PFSK-1 (cell line): ENCODE data around the gene CCT2. TPM values are rescaled to one million over a fixed set of nuclear protein-coding genes. Genes with fewer than 3 reads are reported as not detected.
A peak's percentile ranks its signal among the peaks of the same experiment; 100 is the strongest.

Experiments used
- FOXP2 ChIP-seq: optimal IDR thresholded peaks from 2 replicates; pipeline ENCODE3; 2011; ENCODE audit warnings: borderline replicate concordance, control low read depth, inconsistent platforms; ENCODE audit not compliant: insufficient read depth; ENCODE audit errors: extremely low read length, extremely low read depth
- POLR2AphosphoS5 ChIP-seq: IDR thresholded peaks from 2 replicates; pipeline ENCODE4 v1.6.1; 2012; ENCODE audit warnings: low read depth, mild to moderate bottlenecking, control low read depth, low read length, moderate library complexity
- REST ChIP-seq, 2 experiments: IDR thresholded peaks; 2 replicates each; pipeline versions ENCODE4 v1.6.1 to v1.8.0; 2011 to 2012; ENCODE audit warnings: low read depth in 2 of 2, low read length in 2 of 2, control low read depth in 1 of 2, inconsistent platforms in 1 of 2, mild to moderate bottlenecking in 1 of 2, moderate library complexity in 1 of 2; ENCODE audit not compliant: insufficient read depth in 1 of 2
- SIN3A ChIP-seq: IDR thresholded peaks from 2 replicates; pipeline ENCODE4 v1.6.1; 2012; ENCODE audit warnings: mild to moderate bottlenecking, low read length, moderate library complexity, borderline replicate concordance; ENCODE audit not compliant: insufficient read depth
- TAF1 ChIP-seq: IDR thresholded peaks from 2 replicates; pipeline ENCODE4 v1.6.1; 2012; ENCODE audit warnings: low read length, control low read depth, borderline replicate concordance; ENCODE audit not compliant: insufficient read depth
- polyA plus RNA-seq: library from polyadenylated mRNA; unstranded; fragments of >200 nt; gene quantifications from one replicate; pipeline ENCODE4 v1.2.1, GENCODE V29; 2012; ENCODE audit warnings: low read depth, missing spikeins; ENCODE audit not compliant: insufficient read length

The CCT2 gene
- 265 TPM for polyA plus RNA-seq

GRCh38 chr12:69585189-69586062 is at the start of gene CCT2:
TSS of gene CCT2 (plus strand) at chr12:69585459. CDS start at chr12:69585522, 63 bp downstream.
- peak; percentile 98 for TF ChIP-seq POLR2AphosphoS5
- peak; percentile 81; the same call in 1 of the 2 replicates for TF ChIP-seq SIN3A
- TF ChIP-seq TAF1 = peak; percentile 98
- TF ChIP-seq REST (IDR thresholded peaks at IDR 0.05; ENCODE audit: insufficient read depth in 1 of 2, low read depth in 2 of 2, low read length in 2 of 2) = peak; percentile 9 to 14; a peak in 1 of 4 replicates
- TF ChIP-seq FOXP2 = peak; percentile 66

- TF ChIP-seq REST (IDR thresholded peaks at IDR 0.05; ENCODE audit: insufficient read depth in 1 of 2, low read depth in 2 of 2, low read length in 2 of 2) = no peak
- no peak for TF ChIP-seq POLR2AphosphoS5
- no peak for TF ChIP-seq TAF1
- no peak for TF ChIP-seq FOXP2
- no peak for TF ChIP-seq SIN3A
Observed at GRCh38 chr12:69540987-69541386, 44.3 kb upstream of the CCT2 start.

GRCh38 chr12:69544087-69544486 is 41.2 kb upstream of the CCT2 start:
- TF ChIP-seq SIN3A (no peak), REST (IDR thresholded peaks at IDR 0.05; ENCODE audit: insufficient read depth in 1 of 2, low read depth in 2 of 2, low read length in 2 of 2) (no peak), TAF1 (no peak), FOXP2 (no peak), POLR2AphosphoS5 (no peak)

GRCh38 chr12:69545081-69545480 is 40.2 kb upstream of the CCT2 start:
- TF ChIP-seq REST (IDR thresholded peaks at IDR 0.05; ENCODE audit: insufficient read depth in 1 of 2, low read depth in 2 of 2, low read length in 2 of 2) (no peak), TAF1 (no peak), FOXP2 (no peak), SIN3A (no peak), POLR2AphosphoS5 (no peak)
